Left lung (tissue), 10 donors: Measurements from ENCODE around the gene TRIM46. TPM values are rescaled to one million over a fixed set of nuclear protein-coding genes. Genes with fewer than 3 reads are reported as not detected.

ENCODE experiments used
- ATAC-seq: fragments of 200-7000 bp; cut with Tn5 transposase; one replicate; pipeline ENCODE4 v1.9.1; 2020; ENCODE audit warnings: moderate library complexity
- DNase-seq, 4 donors: peaks; one replicate each; pipeline ENCODE4 v3.0.0-alpha.2; 2013 to 2020
- H3K27ac ChIP-seq, 2 donors: fragments of 200-600 bp; sonication (generic) in 1 of 2; one replicate each; pipeline versions ENCODE4 v1.5.0 to v1.8.0; 2020 to 2021
- H3K27me3 ChIP-seq, 2 donors: fragments of 200-600 bp; sonication (generic) in 1 of 2; one replicate each; pipeline versions ENCODE4 v1.5.0 to v1.8.0; 2020 to 2021
- H3K36me3 ChIP-seq, 2 donors: fragments of 200-600 bp; sonication (generic) in 1 of 2; one replicate each; pipeline versions ENCODE4 v1.5.0 to v1.8.0; 2020 to 2021
- H3K4me1 ChIP-seq, 2 donors: fragments of 200-600 bp; one replicate each; pipeline ENCODE4 v1.8.0; 2021
- H3K4me3 ChIP-seq, 2 donors: fragments of 200-600 bp; sonication (generic) in 1 of 2; one replicate each; pipeline versions ENCODE4 v1.5.0 to v1.8.0; 2020 to 2021; ENCODE audit warnings: mild to moderate bottlenecking in 1 of 2
- H3K9me3 ChIP-seq, 2 donors: fragments of 200-600 bp; sonication (generic) in 1 of 2; one replicate each; pipeline versions ENCODE4 v1.5.0 to v1.8.0; 2020 to 2021
- intact Hi-C, 2 donors: fragments of 100-400 bp; cut with DNase I; formaldehyde crosslinking; loops; one replicate each; pipeline versions ENCODE4 v1.11.2 to v1.14.2; 2022
- polyA plus RNA-seq, 6 donors: library from polyadenylated mRNA; unstranded; fragments of 120-200 nt; gene quantifications; one replicate each; pipeline ENCODE4 v1.2.1, GENCODE V29; 2013; ENCODE audit not compliant: insufficient read length in 6 of 6
- total RNA-seq, 2 donors: library from RNA; stranded (reverse); fragmentation: NEBNext Ultra II Directional; extraction: Animal tissue kit (Norgen Biotek cat#: 25700); gene quantifications; one replicate each; pipeline ENCODE4 v1.2.1, GENCODE V29; 2021
- TF ChIP-seq, protein P1 (sequence below), 2 donors: fragments of 200-600 bp; sonication (generic) in 1 of 2; IDR thresholded peaks; one replicate each; pipeline versions ENCODE4 v1.5.0 to v1.8.0; 2021; ENCODE audit warnings: antibody characterized with exemption in 2 of 2
- donor health status: DM: no; HTN: yes; CAD: no.
- donor health status: DM: no; HTN: no; CAD: no.

Gene TRIM46
- total and polyA plus RNA-seq, 8 donors: 0.45 to 6.2 (median 4.2) TPM

DNA sequence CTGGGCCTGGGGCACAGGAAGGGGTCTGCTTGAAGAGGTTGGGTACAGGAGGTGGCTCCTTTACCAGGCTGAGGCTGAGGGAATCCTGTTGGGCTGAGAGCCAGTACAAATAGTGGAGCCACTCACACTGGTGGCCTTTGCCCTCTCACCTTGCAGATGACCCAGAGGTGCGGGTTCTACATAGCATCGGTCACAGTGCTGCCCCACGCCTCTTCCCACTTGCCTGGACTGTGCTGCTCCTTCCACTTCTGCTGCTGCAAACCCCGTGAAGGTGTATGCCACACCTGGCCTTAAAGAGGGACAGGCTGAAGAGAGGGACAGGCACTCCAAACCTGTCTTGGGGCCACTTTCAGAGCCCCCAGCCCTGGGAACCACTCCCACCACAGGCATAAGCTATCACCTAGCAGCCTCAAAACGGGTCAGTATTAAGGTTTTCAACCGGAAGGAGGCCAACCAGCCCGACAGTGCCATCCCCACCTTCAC lies 39.8 kb upstream of the TRIM46 start:
- intact Hi-C loops: no loop called here
- peak overlapping the region in 1 of 2 donors; percentile 69 for H3K4me3 ChIP-seq
- peak overlapping the region; percentile 48 to 98 for H3K27ac ChIP-seq
- ATAC-seq (no peak), DNase-seq (no peak)
- H3K27me3 ChIP-seq: peaks cover 0 to 14% of the 10 kb centered on the region in 2 donors
- no peaks in the 10 kb centered on the region for H3K9me3 ChIP-seq
- H3K36me3 ChIP-seq: peaks cover 0 to 36% of the 10 kb centered on the region in 2 donors
- peaks cover 20 to 67% of the 10 kb centered on the region in 2 donors for H3K4me1 ChIP-seq
- TF ChIP-seq, protein P1, sequence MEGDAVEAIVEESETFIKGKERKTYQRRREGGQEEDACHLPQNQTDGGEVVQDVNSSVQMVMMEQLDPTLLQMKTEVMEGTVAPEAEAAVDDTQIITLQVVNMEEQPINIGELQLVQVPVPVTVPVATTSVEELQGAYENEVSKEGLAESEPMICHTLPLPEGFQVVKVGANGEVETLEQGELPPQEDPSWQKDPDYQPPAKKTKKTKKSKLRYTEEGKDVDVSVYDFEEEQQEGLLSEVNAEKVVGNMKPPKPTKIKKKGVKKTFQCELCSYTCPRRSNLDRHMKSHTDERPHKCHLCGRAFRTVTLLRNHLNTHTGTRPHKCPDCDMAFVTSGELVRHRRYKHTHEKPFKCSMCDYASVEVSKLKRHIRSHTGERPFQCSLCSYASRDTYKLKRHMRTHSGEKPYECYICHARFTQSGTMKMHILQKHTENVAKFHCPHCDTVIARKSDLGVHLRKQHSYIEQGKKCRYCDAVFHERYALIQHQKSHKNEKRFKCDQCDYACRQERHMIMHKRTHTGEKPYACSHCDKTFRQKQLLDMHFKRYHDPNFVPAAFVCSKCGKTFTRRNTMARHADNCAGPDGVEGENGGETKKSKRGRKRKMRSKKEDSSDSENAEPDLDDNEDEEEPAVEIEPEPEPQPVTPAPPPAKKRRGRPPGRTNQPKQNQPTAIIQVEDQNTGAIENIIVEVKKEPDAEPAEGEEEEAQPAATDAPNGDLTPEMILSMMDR (IDR thresholded peaks at IDR 0.05): no peak

DNA sequence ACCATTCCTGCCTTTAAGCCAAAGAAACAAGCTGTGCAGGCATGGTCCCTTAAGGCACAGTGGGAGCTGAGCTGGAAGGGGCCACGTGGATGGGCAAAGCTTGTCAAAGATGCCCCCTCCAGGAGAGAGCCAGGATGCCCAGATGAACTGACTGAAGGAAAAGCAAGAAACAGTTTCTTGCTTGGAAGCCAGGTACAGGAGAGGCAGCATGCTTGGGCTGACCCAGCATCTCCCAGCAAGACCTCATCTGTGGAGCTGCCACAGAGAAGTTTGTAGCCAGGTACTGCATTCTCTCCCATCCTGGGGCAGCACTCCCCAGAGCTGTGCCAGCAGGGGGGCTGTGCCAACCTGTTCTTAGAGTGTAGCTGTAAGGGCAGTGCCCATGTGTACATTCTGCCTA lies 39.3 kb upstream of the TRIM46 start:
- TF ChIP-seq, protein P1 (IDR thresholded peaks at IDR 0.05): no peak
- peaks cover 0 to 36% of the 10 kb centered on the region in 2 donors for H3K36me3 ChIP-seq
- H3K27me3 ChIP-seq: peaks cover 0 to 9% of the 10 kb centered on the region in 2 donors
- peak overlapping the region in 1 of 2 donors; percentile 69 for H3K4me3 ChIP-seq
- peak overlapping the region; percentile 95 to 98 for H3K27ac ChIP-seq
- ATAC-seq (no peak), DNase-seq (no peak)
- peaks cover 25 to 68% of the 10 kb centered on the region in 2 donors for H3K4me1 ChIP-seq
- intact Hi-C loops: no loop called here
- no peaks in the 10 kb centered on the region for H3K9me3 ChIP-seq

DNA sequence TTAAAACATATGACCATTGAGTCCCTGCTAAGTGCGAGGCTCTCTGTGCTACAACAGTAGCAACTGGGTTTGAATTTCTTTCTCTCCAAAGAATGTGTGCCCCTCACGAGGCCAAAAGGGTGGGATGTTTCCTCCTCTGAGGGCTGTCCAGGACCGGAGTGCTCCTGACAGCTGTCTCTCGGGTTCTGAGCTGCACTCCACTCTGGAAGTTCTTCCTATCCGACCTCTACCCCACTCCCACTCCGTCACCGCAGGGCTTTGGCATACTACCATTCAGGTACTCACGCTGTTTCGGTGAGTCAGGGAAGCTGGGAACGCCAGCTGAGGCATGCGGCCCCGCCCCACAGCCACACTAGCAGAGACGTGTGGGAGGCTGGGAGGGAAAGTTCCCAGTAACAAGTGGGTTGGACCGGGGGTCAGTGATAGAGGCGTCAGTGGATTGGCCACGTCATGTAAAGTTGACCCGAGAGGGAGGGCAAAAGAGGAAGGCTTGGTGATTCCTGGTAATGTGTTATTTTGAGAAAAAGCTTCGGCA lies 38.7 kb upstream of the TRIM46 start:
- intact Hi-C loops: no loop called here
- H3K27ac ChIP-seq: peak overlapping the region; percentile 95 to 98
- H3K27me3 ChIP-seq: peaks cover 0 to 3% of the 10 kb centered on the region in 2 donors
- peaks cover 0 to 36% of the 10 kb centered on the region in 2 donors for H3K36me3 ChIP-seq
- peaks cover 29 to 73% of the 10 kb centered on the region in 2 donors for H3K4me1 ChIP-seq
- peak; percentile 49 to 94 (median 84) for DNase-seq
- no peaks in the 10 kb centered on the region for H3K9me3 ChIP-seq
- H3K4me3 ChIP-seq: peak overlapping the region; percentile 52 to 69
- TF ChIP-seq, protein P1 (IDR thresholded peaks at IDR 0.05): no peak
- ATAC-seq: peak; percentile 78

DNA sequence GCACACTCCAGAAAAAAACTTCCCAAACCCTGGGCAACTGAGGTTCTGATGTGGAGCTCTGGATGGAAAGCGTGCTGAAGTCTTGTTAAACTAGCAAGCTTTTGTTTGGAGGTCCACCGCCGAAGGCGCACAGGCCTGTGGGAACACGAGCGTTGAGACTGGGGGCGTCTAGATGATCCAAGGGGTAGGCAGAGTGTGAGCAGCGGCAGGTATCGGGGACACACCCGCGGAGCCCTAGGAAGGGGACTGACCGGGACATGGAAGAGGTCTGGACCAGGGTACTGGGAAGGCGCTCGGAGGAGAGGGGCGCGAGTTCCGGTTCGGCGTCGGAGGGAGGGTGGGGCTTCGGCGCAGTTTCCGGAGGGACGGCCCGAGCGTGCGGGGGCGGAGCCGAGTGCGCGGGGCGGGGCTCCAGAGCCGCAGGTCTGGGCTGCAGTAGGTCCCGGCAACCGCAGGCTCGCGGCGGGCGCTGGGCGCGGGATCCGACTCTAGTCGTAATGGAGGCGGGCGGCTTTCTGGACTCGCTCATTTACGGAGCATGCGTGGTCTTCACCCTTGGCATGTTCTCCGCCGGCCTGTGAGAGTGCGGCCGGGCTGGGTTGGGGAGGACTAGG lies 38.1 kb upstream of the TRIM46 start, which contains the start of gene SLC50A1:
SLC50A1 (plus strand) TSS at position 438 of the 614 bp plus-strand sequence; CDS start at position 498, 60 bp downstream.
- peak; percentile 95 to 99 (median 96) for DNase-seq
- Histone ChIP-seq H3K9me3 (no peaks in the 10 kb centered on the region), H3K4me1 (peaks cover 29 to 75% of the 10 kb centered on the region in 2 donors), H3K4me3 (peak within 1 kb of the TSS; percentile 52 to 69), H3K36me3 (peaks cover 0 to 36% of the 10 kb centered on the region in 2 donors), H3K27ac (peak within 1 kb of the TSS; percentile 95 to 98), H3K27me3 (no peaks in the 10 kb centered on the region)
- TF ChIP-seq, protein P1 (IDR thresholded peaks at IDR 0.05): peak; percentile 29 to 72
- ATAC-seq: peak; percentile 89
- intact Hi-C loops: no loop called here

DNA sequence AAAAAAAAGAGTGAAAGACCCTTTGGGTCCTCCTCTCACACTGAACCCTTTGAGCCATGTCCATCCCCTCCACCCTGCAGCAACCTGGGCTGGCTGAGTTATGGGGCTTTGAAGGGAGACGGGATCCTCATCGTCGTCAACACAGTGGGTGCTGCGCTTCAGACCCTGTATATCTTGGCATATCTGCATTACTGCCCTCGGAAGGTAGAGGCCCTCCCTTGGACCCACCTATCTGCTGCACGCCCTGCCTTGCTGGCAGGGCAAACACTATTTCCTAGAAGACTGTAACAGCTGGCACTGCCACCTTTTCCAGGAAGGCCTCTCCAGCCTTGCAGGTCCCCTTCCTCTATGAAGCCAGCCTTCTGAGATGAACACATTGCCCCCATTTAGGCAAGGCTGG lies 36.9 kb upstream of the TRIM46 start:
- H3K9me3 ChIP-seq: no peaks in the 10 kb centered on the region
- intact Hi-C loops: no loop called here
- peaks cover 29 to 73% of the 10 kb centered on the region in 2 donors for H3K4me1 ChIP-seq
- H3K27me3 ChIP-seq: no peaks in the 10 kb centered on the region
- DNase-seq (no peak), ATAC-seq (no peak)
- peaks cover 0 to 29% of the 10 kb centered on the region in 2 donors for H3K36me3 ChIP-seq
- H3K27ac ChIP-seq: peak overlapping the region; percentile 95 to 98
- peak overlapping the region; percentile 52 to 69 for H3K4me3 ChIP-seq
- TF ChIP-seq, protein P1 (IDR thresholded peaks at IDR 0.05): no peak
